Measurements from ENCODE around the gene EGFLAM. TPM values are rescaled to one million over a fixed set of nuclear protein-coding genes. Genes with fewer than 3 reads are reported as not detected.

Gene EGFLAM
- total RNA-seq, 1 experiment from 2014 or later: 1.7 TPM

GRCh38 chr5:38250763-38251448 lies 7.5 kb upstream of the EGFLAM start:
- no peaks in the 10 kb centered on the region for H3K36me3 ChIP-seq (replicated peaks; ENCODE audit: control insufficient read depth, insufficient read depth, low read length)
- no peak overlapping the region for H3K4me3 ChIP-seq (ENCODE audit: insufficient read depth, low read depth, low read length)
- DNase-seq: peak; percentile 13
- H3K27me3 ChIP-seq (ENCODE audit: control insufficient read depth, insufficient read depth, low read length): peaks cover 11% of the 10 kb centered on the region

- Histone ChIP-seq H3K27me3 (ENCODE audit: control insufficient read depth, insufficient read depth, low read length) (peaks cover 39% of the 10 kb centered on the region), H3K4me3 (ENCODE audit: insufficient read depth, low read depth, low read length) (no peak overlapping the region), H3K36me3 (replicated peaks; ENCODE audit: control insufficient read depth, insufficient read depth, low read length) (no peaks in the 10 kb centered on the region)
- DNase-seq: no peak
Observed at GRCh38 chr5:38253759-38254158, 4.6 kb upstream of the EGFLAM start.

DNA sequence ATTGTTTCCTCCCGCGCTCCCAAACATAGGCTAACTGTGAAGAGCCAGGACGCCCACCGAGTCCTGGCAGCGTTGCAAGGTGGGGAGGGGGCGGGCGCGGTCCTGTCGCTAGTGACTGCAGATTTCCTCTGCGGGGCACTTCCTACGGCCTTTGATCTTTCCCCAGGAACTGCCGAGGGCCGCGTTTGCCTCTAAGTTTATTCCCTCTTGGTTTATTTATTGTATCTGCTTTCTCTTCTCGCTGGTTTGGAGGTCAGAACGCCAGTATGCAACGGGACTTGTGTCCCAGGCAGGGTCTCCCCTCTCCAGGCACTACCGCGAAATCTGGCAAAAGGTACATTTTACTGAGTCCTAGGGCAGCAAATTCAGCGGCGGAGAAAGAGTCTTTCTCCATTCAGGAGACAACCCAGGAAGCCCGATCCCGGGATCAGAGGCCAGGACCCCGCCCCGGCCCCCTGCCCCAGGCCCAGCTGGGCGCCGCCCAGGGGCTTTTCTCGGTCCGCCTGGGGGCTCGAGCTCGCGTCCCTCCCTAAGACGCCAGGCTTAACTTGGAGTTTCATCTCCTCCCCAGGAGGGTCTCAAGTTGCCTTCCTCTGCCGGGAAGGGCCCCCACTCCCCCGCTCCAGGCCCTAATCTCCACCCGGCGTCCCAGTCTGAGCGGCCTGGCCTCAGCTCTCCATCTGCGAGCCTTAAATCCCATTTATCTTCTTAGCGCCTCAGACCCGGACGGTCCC lies 884 bp upstream of the EGFLAM start:
- H3K4me3 ChIP-seq (ENCODE audit: insufficient read depth, low read depth, low read length): peak overlapping the region; percentile 61
- H3K27me3 ChIP-seq (ENCODE audit: control insufficient read depth, insufficient read depth, low read length): peaks cover 70% of the 10 kb centered on the region
- no peaks in the 10 kb centered on the region for H3K36me3 ChIP-seq (replicated peaks; ENCODE audit: control insufficient read depth, insufficient read depth, low read length)
- DNase-seq: peak; percentile 69

GRCh38 chr5:38258042-38258318 lies 379 bp upstream of the EGFLAM start:
- H3K36me3 ChIP-seq (replicated peaks; ENCODE audit: control insufficient read depth, insufficient read depth, low read length): no peaks in the 10 kb centered on the region
- no peak for DNase-seq
- peak overlapping the region; percentile 61 for H3K4me3 ChIP-seq (ENCODE audit: insufficient read depth, low read depth, low read length)
- peaks cover 70% of the 10 kb centered on the region for H3K27me3 ChIP-seq (ENCODE audit: control insufficient read depth, insufficient read depth, low read length)

DNA sequence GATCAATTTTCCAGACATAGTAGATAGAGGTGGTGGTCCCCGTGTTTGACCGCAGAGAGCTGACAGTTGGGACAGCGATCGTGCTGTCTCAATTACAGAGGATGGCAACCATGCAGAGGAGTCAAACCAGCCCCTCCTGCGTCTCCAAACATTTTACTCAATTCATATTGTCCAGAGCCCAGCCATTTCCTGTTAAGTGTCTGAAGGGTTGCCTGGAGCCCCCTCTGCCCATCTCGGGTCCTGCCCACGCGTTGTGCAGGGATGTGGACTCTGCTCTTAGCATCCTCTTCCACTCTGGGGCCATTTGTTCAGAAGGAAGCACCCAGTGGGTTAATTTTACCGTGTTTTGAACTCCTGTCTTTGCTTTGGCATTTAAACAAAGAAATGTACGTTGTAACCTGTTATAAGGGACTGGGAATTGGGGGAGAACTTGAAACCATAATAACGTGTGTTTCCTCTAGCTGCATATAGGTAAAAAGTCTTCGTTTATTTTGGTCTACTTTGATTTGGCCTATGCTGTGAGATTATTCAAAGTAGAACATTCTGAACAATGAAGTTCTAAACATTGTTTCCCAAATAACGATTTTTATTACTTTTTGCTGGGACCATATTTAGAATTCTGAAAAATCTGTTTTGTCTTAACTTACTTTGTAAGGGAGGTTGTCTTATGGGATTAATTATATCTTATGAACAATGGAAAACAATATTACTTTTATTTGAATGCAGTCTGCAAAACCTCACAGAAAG lies 876 bp downstream of the EGFLAM start:
- peak overlapping the region; percentile 61 for H3K4me3 ChIP-seq (ENCODE audit: insufficient read depth, low read depth, low read length)
- H3K36me3 ChIP-seq (replicated peaks; ENCODE audit: control insufficient read depth, insufficient read depth, low read length): no peaks in the 10 kb centered on the region
- no peak for DNase-seq
- H3K27me3 ChIP-seq (ENCODE audit: control insufficient read depth, insufficient read depth, low read length): peaks cover 72% of the 10 kb centered on the region

- no peaks in the 10 kb centered on the region for H3K36me3 ChIP-seq (replicated peaks; ENCODE audit: control insufficient read depth, insufficient read depth, low read length)
- H3K4me3 ChIP-seq (ENCODE audit: insufficient read depth, low read depth, low read length): no peak overlapping the region
- H3K27me3 ChIP-seq (ENCODE audit: control insufficient read depth, insufficient read depth, low read length): peaks cover 74% of the 10 kb centered on the region
Observed at GRCh38 chr5:38259809-38260160, 1.4 kb downstream of the EGFLAM start.

DNA sequence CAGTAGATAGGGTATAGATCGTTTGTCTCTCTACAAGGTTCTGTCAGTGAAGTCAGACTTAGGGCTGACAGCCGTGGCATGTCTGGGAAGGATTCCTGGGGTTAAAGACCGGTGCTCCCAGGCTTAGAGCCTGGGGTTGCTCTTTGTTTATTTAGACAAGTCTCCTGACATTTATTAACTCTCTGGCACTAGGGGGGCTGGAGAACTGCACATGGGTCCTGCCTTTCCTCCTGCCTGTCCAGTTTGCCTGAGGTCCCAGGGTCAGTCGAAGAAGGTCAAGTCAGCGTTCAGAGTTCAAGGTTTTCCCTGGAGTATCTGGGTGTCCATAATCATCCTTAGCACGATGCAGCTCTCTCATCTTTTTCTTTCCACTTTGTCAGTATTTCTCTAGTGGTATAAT lies 5.6 kb downstream of the EGFLAM start:
- Histone ChIP-seq H3K27me3 (ENCODE audit: control insufficient read depth, insufficient read depth, low read length) (peaks cover 33% of the 10 kb centered on the region), H3K36me3 (replicated peaks; ENCODE audit: control insufficient read depth, insufficient read depth, low read length) (no peaks in the 10 kb centered on the region), H3K4me3 (ENCODE audit: insufficient read depth, low read depth, low read length) (no peak overlapping the region)
- no peak for DNase-seq

More at GRCh38 chr5:38259809-38260160, 1.4 kb downstream of the EGFLAM start:
- no peak for DNase-seq

- DNase-seq: peak; percentile 66
- Histone ChIP-seq H3K27me3 (ENCODE audit: control insufficient read depth, insufficient read depth, low read length) (peaks cover 17% of the 10 kb centered on the region), H3K36me3 (replicated peaks; ENCODE audit: control insufficient read depth, insufficient read depth, low read length) (no peaks in the 10 kb centered on the region), H3K4me3 (ENCODE audit: insufficient read depth, low read depth, low read length) (no peak overlapping the region)
Observed at GRCh38 chr5:38265546-38266179, 7.3 kb downstream of the EGFLAM start.

GRCh38 chr5:38267372-38267771 lies 9.0 kb downstream of the EGFLAM start:
- H3K27me3 ChIP-seq (ENCODE audit: control insufficient read depth, insufficient read depth, low read length): peaks cover 5% of the 10 kb centered on the region; the same call in 1 of the 2 replicates
- DNase-seq: no peak
- no peaks in the 10 kb centered on the region for H3K36me3 ChIP-seq (replicated peaks; ENCODE audit: control insufficient read depth, insufficient read depth, low read length)
- no peak overlapping the region for H3K4me3 ChIP-seq (ENCODE audit: insufficient read depth, low read depth, low read length)

DNA sequence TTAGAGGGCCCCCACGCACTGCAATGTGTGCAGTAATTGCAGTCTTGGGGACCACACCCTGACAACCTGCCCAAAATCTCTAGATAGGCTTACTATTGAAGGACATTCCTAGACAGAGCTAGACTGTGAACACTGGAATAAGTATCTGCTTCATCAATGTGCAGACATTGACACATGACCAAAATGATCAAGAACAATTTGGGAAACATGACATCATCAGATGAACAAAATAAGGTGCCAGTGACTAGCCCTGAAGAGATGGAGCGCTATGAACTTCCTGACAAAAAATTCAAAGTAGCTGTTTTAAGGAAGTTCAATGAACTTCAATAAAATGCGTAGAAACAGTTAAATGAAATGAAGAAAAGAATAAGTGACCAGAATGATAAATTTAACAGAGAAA lies 15.3 kb downstream of the EGFLAM start:
- no peaks in the 10 kb centered on the region for H3K36me3 ChIP-seq (replicated peaks; ENCODE audit: control insufficient read depth, insufficient read depth, low read length)

GRCh38 chr5:38274370-38274769 lies 16.0 kb downstream of the EGFLAM start:
- H3K27me3 ChIP-seq (ENCODE audit: control insufficient read depth, insufficient read depth, low read length): no peaks in the 10 kb centered on the region
- no peak overlapping the region for H3K4me3 ChIP-seq (ENCODE audit: insufficient read depth, low read depth, low read length)
- no peaks in the 10 kb centered on the region for H3K36me3 ChIP-seq (replicated peaks; ENCODE audit: control insufficient read depth, insufficient read depth, low read length)
- no peak for DNase-seq

More for the DNA sequence above, 15.3 kb downstream of the EGFLAM start:
- H3K4me3 ChIP-seq (ENCODE audit: insufficient read depth, low read depth, low read length): no peak overlapping the region
- no peaks in the 10 kb centered on the region for H3K27me3 ChIP-seq (ENCODE audit: control insufficient read depth, insufficient read depth, low read length)
- DNase-seq: no peak

DNA sequence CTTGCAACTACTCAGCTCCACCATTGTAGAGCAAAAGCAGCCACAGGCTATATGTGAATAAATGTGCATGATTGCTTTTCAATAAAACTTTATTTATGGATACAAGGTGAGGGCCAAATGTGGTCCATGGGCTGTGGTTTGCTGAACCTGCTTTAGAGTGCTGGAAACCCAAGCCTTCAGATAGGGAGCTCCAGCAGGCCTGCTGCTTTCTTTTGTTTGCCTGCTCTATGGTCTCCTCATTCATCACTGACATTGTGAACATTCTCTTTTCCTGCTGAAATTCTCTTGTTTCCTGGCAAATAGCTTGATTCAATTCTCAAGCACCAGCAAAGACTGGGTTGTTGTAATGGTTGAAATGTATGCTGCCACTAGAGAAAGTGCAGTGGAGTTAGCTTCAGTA lies 26.0 kb downstream of the EGFLAM start:
- DNase-seq: no peak
- no peaks in the 10 kb centered on the region for H3K36me3 ChIP-seq (replicated peaks; ENCODE audit: control insufficient read depth, insufficient read depth, low read length)
- H3K27me3 ChIP-seq (ENCODE audit: control insufficient read depth, insufficient read depth, low read length): no peaks in the 10 kb centered on the region

GRCh38 chr5:38285226-38285625 lies 26.9 kb downstream of the EGFLAM start:
- no peaks in the 10 kb centered on the region for H3K27me3 ChIP-seq (ENCODE audit: control insufficient read depth, insufficient read depth, low read length)
- DNase-seq: no peak
- no peak overlapping the region for H3K4me3 ChIP-seq (ENCODE audit: insufficient read depth, low read depth, low read length)
- no peaks in the 10 kb centered on the region for H3K36me3 ChIP-seq (replicated peaks; ENCODE audit: control insufficient read depth, insufficient read depth, low read length)

More for the DNA sequence above, 26.0 kb downstream of the EGFLAM start:
- no peak overlapping the region for H3K4me3 ChIP-seq (ENCODE audit: insufficient read depth, low read depth, low read length)

DNA sequence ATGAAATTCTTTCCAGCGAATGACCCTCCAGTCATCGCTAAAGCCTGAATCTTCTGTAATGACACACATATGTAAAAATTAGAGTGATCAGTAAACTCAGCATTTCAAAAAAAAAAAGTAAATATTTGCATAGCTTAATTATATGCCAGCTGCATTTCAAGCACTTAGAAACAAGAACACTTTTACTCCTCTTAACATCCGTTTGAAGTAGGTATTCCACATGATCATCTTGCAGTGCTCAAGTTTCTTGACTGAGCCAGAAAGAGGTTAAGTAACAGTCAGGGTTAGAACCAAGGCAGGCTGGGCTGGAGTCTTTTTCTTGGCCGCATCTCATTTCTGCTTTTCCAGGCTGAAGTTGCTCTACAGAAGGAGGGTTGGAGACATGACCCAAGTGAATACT lies 27.6 kb downstream of the EGFLAM start:
- no peak overlapping the region for H3K4me3 ChIP-seq (ENCODE audit: insufficient read depth, low read depth, low read length)
- H3K27me3 ChIP-seq (ENCODE audit: control insufficient read depth, insufficient read depth, low read length): no peaks in the 10 kb centered on the region
- H3K36me3 ChIP-seq (replicated peaks; ENCODE audit: control insufficient read depth, insufficient read depth, low read length): no peaks in the 10 kb centered on the region
- DNase-seq: no peak
